GM20431 (cell line): ENCODE data around the gene TAAR8.

Experiments
- in situ Hi-C: fragments of 300-500 bp; cut with MseI, MboI; formaldehyde crosslinking; loops from one replicate; pipeline ENCODE4 v1.15.0; 2020; ENCODE audit warnings: low sequenced_read_pairs; ENCODE audit not compliant: unreplicated experiment

TAAR8 gene, protein sequence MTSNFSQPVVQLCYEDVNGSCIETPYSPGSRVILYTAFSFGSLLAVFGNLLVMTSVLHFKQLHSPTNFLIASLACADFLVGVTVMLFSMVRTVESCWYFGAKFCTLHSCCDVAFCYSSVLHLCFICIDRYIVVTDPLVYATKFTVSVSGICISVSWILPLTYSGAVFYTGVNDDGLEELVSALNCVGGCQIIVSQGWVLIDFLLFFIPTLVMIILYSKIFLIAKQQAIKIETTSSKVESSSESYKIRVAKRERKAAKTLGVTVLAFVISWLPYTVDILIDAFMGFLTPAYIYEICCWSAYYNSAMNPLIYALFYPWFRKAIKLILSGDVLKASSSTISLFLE

DNA sequence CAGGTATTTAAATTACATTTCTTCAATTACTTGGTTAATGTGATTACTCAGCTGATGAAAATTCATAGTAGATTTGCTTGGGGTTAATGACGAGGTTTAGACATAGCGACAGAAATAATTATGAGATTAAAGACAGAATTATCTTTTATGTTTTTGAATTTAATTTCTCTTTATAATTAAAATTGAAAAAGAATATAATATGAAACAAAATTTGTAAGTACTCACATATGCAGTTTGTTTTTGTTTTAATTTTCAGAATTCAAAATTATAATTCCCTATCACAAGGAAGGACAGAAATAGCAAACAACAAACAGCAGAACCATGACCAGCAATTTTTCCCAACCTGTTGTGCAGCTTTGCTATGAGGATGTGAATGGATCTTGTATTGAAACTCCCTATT is at the start of gene TAAR8:
Gene TAAR8, plus strand, starts transcription at position 301 of the 400 bp plus-strand sequence. Its CDS starts 21 bp downstream, at position 322.
- in situ Hi-C loops: no loop called here

DNA sequence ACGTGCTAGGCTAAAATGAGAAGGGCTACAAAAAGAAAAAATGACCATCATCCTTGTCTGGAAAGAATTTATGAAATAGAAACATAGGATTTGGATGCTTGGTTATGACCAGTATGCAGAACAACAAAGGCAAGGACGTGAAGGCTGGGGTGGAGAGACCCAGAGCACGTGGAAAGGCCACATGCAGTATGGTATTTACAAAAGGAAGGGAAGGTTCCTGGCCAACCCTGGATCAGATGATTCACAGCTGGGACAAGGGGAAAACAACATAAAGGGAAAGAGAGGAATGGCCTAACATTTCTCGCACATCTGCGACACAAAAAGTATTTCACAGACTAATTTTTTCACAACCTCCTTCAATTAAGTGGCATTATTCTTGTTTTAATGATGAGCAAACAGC is 47.7 kb upstream of the TAAR8 start:
- in situ Hi-C loops: no loop called here

DNA sequence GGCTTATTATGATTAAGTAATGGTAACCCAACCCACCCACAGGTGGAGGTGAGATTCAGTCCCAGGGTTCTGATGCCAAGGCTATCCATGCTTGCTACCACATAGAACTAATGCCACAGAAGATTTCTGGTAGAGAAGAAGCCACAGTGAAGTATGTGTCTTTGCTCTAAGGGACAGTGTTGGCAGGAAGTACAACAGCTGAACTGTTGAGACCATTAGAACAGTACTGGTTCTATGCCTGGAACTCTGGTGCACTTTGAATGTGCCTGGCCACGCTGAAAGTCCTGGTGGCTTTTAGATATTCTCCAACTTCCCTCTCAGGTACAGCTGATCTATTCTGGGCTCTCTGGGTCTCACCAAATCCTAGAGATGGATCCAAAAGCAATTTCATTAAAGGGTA is 47.3 kb upstream of the TAAR8 start:
- in situ Hi-C loops: no loop called here

DNA sequence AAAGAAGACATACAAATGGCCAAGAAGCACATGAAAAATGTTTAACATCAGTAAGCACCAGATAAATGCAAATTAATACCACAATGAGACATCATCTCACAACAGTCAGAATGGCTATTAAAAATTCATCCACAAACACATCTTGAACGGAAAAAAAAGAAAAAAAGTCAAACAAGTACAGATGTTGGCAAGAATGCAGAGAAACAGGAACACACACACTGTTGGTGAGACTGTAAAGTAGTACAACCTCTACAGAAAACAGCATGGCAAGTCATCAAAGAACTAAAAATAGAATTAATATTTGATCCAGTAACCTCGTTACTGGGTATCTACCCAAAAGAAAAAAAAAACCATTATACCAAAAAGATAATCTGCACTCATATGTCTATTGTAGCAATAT is 46.0 kb upstream of the TAAR8 start:
- in situ Hi-C loops: no loop called here

DNA sequence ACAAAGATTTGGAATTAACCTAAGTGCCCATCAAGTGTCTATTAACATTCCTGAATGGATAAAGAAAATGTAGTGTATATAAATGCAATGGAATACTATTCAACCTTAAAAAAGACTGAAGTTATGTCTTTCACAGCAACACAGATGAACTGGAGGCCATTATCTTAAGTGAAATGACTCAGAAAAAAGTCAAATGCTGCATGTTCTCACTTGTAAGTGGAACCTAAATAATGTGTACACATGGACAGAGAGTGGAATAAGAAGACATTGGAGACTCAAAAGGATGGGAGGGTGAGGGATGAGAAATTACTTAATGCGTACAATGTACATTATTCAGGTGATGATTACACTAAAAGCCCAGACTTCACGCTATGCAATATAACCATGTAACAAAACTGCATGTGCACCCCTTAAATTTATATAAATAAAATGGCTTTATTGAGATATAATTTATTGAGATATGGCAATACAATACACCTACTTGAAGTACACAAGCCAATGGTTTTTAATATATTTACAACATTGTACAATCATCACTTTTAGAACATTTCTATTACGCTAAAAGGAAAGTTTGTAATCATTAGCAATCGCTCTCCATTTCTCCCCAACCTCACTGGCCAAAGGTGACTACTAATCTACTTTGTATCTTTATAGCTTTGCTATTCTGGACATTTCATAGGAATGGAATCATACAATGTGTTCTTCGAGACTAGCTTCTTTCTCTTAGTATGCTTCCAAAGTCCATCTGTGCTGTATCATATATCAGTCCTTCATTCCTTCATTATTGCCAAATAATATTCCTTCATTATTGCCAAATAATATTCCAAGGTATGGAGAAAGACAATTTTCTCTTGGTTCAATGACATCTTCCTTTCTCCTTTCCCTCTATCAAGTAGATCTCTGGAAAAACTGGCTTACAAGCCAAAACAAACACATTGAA is 45.3 kb upstream of the TAAR8 start:
- in situ Hi-C loops: no loop called here

DNA sequence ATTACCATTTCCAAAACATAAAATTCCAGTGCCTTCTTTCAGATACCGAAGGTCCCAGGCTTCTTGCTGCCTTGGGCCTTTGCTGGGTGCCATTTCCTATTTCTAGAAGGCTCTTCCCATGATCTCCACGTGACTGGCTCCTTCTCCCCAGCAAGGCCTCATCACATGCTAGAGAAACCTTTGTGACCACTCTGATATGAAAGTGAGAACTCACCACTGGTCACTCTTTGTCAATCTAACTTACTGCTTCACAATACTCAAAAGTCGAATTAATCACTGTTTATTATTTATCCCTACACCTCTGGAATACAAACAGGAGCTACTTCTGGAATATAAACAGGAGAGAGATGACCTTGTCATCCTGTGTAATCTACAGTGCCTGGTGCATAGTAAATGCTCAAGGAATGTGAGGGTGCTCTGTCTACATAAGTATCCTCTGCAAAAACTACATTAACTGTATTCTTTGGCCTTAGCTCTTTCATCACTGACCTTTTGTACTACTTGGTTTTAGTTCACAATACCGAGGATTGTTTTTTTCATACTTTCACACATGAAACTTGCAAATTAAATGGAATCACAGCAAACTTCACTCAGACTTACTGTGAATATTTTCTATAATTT is 41.2 kb upstream of the TAAR8 start:
- in situ Hi-C loops: no loop called here

DNA sequence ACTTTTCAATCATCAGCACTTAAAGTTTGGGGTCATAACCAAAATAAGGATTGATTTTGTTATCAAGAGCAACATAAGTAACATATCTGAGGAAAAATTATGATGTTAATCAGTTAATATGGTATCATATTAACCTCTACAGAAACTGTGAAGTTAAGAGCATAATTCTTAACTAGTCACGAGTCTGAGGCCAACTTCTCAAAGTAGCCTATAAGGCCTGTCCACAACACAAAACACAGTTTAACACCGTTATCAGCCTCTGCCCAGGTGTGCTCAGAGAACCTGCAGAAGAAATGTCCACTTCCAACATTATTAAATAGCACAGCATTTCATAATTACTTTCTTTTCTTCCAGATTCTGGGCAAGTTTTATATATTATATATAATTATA is 40.6 kb upstream of the TAAR8 start:
- in situ Hi-C loops: no loop called here

DNA sequence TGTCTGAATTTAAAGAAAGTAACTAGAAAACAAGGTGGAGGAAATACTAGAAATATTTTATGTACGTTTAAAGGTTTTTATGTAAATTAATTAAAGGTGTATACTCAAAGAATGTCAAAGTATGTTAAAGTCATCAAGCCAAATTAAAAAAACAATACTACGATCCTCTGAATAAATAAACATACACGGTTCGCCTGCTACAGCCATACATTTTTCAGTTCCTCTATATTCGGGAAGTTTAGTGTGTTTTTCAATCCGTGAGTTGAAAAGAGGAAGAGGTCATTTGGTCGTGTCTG is 40.2 kb upstream of the TAAR8 start:
- in situ Hi-C loops: no loop called here

DNA sequence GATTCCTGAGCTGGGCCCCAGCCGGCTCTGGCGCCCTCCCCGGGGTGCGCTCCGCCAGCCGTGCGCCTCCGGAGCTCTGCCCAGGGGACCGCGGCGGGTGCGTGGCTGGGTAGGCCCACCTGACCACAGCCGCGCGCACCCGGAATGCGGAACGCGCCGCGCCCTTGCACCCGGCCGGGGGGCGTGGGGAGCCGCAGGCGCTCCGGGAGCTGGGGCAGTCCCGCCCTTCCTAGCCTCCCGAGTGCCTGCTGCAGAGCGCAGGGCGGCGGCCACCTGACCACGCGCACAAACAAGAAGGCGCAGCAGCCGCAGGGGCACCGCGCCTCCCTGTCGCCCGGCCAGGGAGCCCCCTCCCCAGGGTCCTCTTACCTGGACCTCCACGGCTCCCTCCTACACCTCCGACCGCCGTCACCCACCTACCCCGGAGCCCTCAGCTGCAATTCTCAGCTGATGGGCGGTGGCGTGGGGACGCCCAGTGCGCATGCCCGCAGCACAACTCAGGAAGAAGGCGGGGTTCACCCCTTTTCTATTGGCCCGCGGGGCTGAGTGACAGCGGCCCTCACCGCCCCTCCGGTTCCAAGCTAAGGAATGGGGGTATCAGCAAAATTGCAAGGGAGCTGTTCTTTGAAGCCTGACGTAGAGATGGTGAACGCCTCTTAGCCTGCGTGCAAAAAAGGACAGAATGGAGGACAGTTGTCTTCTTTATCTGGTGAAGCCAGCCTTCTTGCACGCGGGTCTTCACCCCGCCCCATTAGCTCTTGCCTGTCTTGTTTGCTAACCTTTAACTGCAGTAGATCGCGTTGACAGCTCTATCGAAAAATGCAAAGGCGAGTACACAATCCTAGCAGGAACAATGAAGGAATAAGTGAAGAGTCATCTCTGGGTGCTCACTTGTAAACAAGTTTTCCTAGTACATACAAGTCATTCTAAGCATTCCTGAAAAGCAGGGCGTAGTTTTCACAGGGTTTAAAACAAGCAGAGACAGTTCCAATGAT is 39.5 kb upstream of the TAAR8 start, which contains the start of gene STX7:
Gene STX7, minus strand, starts transcription at position 479 of the 995 bp plus-strand sequence. CDS start 9,586 bp downstream, outside the sequence.
- in situ Hi-C loops: no loop called here

DNA sequence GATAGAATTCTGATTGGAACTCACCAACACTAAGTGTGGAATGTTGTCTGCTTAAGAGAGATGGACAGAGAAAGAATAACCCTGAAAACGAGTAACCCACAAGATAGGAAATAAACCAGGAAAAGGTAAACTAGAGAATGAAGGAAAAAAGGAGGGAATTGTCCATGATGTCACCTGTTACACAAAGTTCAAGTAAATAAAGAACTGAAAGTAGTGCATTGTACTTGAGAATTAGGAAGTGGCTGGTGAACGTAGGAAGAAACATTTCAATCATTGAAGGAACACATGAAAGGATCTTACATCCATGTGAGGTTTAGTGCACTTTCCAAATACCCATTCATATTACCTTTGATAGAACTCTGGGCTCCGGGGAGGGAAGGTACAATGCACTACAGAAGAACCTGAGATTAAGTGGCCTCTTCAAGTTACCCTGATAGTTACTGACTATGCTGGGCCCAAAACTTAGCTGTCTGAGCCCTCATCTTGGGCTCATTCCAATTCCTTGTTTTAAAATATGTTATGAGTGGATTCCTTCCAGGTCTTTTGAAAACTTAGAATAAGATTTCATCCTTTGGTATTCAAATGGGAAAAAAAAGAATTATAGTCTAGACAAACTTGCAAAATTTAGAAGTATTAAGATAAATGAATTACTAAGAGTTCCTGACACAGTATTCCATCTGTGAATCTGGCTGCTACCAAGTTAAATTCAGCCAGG is 38.5 kb upstream of the TAAR8 start:
- in situ Hi-C loops: no loop called here

DNA sequence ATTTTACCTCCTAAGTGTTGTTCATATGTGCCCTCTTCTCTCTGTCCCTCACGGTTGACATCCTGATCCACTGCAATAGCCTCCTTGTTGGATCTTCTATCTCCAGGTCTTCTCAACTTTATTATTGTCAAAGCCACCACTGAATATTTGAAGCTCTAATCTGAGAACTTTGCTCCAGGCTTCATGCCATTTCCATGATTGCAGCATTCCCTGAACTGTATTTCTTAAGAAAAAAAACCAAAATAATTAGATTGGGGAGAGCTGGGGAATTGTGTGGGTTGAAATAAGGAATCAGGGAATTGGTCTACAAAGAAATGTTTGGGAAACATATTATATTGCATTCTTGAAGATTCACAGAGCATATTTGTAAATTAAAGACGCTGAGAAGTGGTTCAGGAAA is 37.1 kb upstream of the TAAR8 start:
- in situ Hi-C loops: no loop called here

DNA sequence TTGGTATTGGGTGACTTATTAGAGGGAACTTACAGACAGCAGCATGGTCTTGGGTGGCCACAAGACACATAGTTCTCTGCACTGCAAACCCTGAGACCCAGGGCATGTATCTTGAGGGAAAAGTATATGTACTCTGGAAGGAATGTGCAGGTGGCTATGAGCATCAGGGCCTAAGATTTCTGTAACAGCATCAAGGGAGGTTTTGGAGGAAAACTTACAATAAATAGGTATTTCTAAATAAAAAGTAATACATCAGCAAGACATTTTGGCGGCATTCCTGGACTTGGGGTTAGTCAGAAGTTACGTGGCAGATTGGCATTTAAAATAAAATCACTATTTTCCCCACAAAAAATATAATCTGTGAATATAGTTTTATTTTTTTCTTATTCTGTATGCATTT is 31.5 kb upstream of the TAAR8 start:
- in situ Hi-C loops: no loop called here

DNA sequence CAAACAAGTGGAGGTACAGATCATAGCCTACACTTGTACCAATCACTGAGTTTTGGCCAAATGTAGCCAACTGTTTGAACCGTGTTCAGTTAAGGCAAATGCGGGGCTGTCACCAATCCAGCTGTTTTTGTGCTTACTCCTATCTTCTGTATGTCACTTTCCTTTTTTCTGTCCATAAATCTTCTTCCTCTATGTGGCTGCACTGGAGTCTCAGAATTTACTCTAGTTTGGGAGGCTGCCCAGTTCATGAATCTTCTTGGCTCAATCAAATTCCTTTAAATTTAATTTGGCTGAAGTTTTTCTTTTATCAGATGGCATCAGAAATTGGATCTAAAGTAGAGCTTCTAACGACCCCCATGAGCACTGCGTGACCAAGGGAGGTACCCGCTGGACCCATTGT is 27.8 kb upstream of the TAAR8 start:
- in situ Hi-C loops: loop anchor here (25.0 kb wide), 1 partner anchor 263 kb away; the partner anchor contains the start of gene SLC18B1

DNA sequence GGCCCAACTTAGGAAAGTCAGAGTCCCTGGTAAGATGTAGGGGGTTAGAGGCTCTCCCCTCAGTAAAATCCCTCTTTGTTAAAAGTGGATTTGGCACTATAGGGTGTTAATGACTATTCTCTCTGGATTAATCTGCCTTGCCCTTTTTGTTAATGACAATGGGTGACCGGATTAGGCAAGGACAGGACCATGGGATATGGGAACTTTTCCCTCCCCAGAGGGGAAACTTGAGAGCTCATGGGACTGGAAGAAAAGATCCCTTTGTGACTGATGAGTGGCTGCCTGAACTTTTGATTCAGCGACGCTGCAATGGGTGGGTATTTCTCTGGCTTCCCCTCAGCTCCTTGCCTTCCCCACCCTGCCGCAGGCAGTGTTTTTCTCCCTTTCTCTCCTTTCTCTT is 26.6 kb upstream of the TAAR8 start:
- in situ Hi-C loops: loop anchor here (25.0 kb wide), 1 partner anchor 261 kb away; the partner anchor contains the start of gene SLC18B1

DNA sequence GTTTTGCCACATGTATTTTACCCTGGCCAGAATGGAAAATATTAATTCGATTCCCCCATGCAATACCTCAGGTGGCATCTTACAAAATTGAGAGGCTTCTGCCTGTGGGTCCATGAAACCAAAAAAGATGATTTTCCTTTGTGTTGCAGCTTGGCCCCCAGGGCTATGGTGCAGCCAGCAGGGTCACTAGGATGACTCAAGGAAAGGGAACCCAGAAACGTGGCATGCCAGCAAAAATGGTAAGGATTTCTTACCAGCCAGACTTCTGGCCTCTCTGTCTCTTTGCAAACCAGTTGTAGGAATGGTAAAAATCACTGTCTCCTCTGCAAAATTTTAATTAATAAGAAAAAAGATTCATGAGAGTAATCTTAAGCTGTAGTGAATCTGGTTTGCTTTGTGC is 26.0 kb upstream of the TAAR8 start:
- in situ Hi-C loops: loop anchor here (25.0 kb wide), 1 partner anchor 261 kb away; the partner anchor contains the start of gene SLC18B1

DNA sequence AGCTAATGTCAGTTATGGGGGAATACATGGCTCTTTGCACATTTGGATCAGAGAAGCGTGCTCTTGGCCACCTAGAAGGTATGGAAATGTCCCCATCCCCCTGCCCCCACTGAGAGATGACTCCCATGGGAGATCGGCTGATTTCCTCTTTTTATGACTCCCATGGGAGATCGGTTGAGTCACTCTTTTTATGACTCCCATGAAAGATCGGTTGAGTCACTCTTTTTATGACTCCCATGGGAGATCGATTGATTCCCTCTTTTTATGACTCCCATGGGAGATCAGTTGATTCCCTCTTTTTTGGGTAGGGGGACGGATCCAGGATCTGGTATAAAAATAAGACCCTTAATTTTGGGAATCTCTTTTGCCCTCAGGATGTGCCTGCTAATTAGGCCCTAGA is 24.7 kb upstream of the TAAR8 start:
- in situ Hi-C loops: loop anchor here (25.0 kb wide), 1 partner anchor 260 kb away; the partner anchor contains the start of gene SLC18B1

DNA sequence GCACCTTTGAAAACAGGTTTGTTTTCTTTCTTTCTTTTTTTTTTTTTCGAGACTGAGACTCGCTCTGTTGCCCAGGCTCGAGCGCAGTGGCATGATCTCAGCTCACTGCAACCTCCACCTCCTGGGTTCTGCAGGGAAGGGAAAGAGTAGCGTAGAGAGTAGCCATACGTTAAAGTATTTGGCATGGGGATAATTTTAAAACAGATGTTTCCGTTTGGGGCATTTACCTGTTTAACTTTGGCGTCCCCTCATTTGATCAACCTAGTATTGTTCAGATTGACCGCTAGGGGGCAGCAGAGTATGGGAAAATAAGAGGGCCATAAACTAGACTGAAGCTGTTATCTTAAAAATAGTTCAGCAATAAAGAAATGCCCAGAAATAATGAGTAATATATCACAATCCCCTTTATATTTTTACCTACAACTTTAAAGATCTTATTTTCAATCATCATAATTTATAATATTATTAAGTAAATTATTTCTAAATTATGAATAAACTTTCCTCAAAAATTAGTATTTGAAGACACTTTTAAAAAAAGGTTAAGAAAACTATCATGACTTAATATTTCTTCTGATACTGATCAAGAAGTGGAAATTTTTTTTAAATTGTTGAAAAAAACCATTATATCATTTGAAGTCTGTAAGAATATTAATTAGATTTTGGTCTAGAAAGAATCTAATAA is 22.0 kb upstream of the TAAR8 start:
- in situ Hi-C loops: loop anchor here (25.0 kb wide), 1 partner anchor 257 kb away; the partner anchor contains the start of gene SLC18B1

DNA sequence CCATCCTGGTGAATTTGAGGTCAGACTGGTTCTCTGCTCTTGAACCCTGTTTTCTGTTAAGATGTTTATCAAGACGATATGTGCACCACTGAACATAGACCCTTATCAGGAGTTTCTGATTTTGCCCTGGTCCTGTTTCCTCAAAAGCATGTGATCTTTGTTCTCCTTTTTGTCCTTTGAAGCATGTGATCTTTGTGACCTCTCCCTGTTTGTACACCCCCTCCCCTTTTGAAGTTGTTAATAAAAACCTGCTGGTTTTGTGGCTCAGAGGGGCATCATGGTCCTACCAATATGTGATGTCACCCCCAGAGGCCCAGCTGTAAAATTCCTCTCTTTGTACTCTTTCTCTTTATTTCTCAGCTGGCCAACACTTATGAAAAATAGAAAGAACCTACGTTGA is 17.9 kb upstream of the TAAR8 start:
- in situ Hi-C loops: loop anchor here (25.0 kb wide), 1 partner anchor 253 kb away; the partner anchor contains the start of gene SLC18B1
